Spleen (tissue), 11 donors: ENCODE measurements around the gene LOXL4. TPM values are rescaled to one million over a fixed set of nuclear protein-coding genes. Genes with fewer than 3 reads are reported as not detected.
A peak's percentile ranks its signal among the peaks of the same experiment; 100 is the strongest.

Experiments used
- DNase-seq: peaks from one replicate; pipeline ENCODE4 v3.0.0-alpha.2; 2020
- H3K27ac ChIP-seq, 8 donors: fragments of 200-600 bp; sonication (generic) in 7 of 8; 1 replicate in 4 of 8; 2 replicates in 4 of 8; pipeline versions ENCODE4 v1.5.0 to v1.8.0; 2016 to 2021; ENCODE audit warnings: inconsistent platforms in 4 of 8, mild to moderate bottlenecking in 4 of 8, moderate library complexity in 1 of 8
- H3K27me3 ChIP-seq, 7 donors: fragments of 200-600 bp; sonication (generic) in 6 of 7; replicated peaks in 1 of 7; 1 replicate in 4 of 7; 2 replicates in 3 of 7; pipeline versions ENCODE4 v1.5.0 to v1.8.0; 2016 to 2021; ENCODE audit warnings: inconsistent platforms in 3 of 7, mild to moderate bottlenecking in 1 of 7
- H3K36me3 ChIP-seq, 6 donors: fragments of 200-600 bp; sonication (generic) in 5 of 6; 1 replicate in 4 of 6; 2 replicates in 2 of 6; pipeline versions ENCODE4 v1.5.0 to v1.8.0; 2016 to 2021; ENCODE audit warnings: inconsistent platforms in 2 of 6
- H3K4me1 ChIP-seq, 6 donors: fragments of 200-600 bp; sonication (generic) in 5 of 6; 1 replicate in 3 of 6; 2 replicates in 3 of 6; pipeline versions ENCODE4 v1.5.0 to v1.8.0; 2016 to 2021; ENCODE audit warnings: inconsistent platforms in 3 of 6
- H3K4me3 ChIP-seq, 8 donors: fragments of 200-600 bp; sonication (generic) in 7 of 8; 1 replicate in 4 of 8; 2 replicates in 4 of 8; pipeline versions ENCODE4 v1.5.0 to v1.8.0; 2016 to 2021; ENCODE audit warnings: inconsistent platforms in 4 of 8, mild to moderate bottlenecking in 4 of 8, moderate library complexity in 2 of 8
- H3K9me3 ChIP-seq, 8 donors: fragments of 200-600 bp; sonication (generic) in 7 of 8; 1 replicate in 4 of 8; 2 replicates in 4 of 8; pipeline versions ENCODE4 v1.5.0 to v1.8.0; 2016 to 2021; ENCODE audit warnings: inconsistent platforms in 4 of 8
- CTCF ChIP-seq, 11 experiments: fragments of 200-600 bp in 7 of 11; fragments of 450-650 bp in 4 of 11; sonication (generic) in 4 of 11; IDR thresholded peaks in 8 of 11; conservative IDR thresholded peaks in 3 of 11; 1 replicate in 7 of 11; 2 replicates in 4 of 11; pipeline versions ENCODE4 v1.4.0 to v1.8.0; 2016 to 2021; ENCODE audit warnings: antibody characterized with exemption in 11 of 11, inconsistent platforms in 4 of 11, mild to moderate bottlenecking in 1 of 11
- POLR2A ChIP-seq, 3 donors: fragments of 450-650 bp; IDR thresholded peaks; one replicate each; pipeline ENCODE4 v1.5.1; 2017; ENCODE audit warnings: antibody characterized with exemption in 3 of 3, mild to moderate bottlenecking in 1 of 3
- POLR2AphosphoS5 ChIP-seq, 3 donors: sonication (generic); formaldehyde crosslinking; IDR thresholded peaks; one replicate each; pipeline ENCODE4 v1.5.1; 2017; ENCODE audit warnings: antibody characterized with exemption in 3 of 3
- WGBS, 5 donors: extraction: QIAGEN DNeasy Blood & Tissue Kit in 3 of 5; methylation state at CpG; one replicate each; pipeline versions ENCODE4 v1.1.5 to v1.1.7; 2013 to 2018; 5-methylcytosine and 5-hydroxymethylcytosine counted together
- intact Hi-C: fragments of 100-400 bp; cut with DNase I; formaldehyde crosslinking; loops from one replicate; pipeline ENCODE4 v1.15.0; 2023; ENCODE audit warnings: low total_unique reads
- polyA plus RNA-seq, 3 donors: library from polyadenylated mRNA; stranded (reverse); fragments of 200-250 nt; gene quantifications; one replicate each; pipeline ENCODE4 v1.2.1, GENCODE V29; 2013
- total RNA-seq, 7 donors: library from RNA; depleted of rRNA in 3 of 7; stranded (reverse); fragments of >200 nt in 3 of 7; fragmentation: NEBNext Ultra II Directional in 4 of 7; extraction: Animal tissue kit (Norgen Biotek cat#: 25700) in 4 of 7; gene quantifications; one replicate each; pipeline versions ENCODE4 v1.1.0 to v1.2.1, GENCODE V29; 2016 to 2021
- donor health status: healthy with polysubstance abuse.
- donor health status: DM: no; HTN: no; CAD: no; lungs with moderate emphysema.
- donor health status: DM: no; HTN: no; CAD: no.
- donor health status: Bipolar disorder and iron deficiency.
- donor health status: healthy.
- donor health status: DM: no; HTN: no; CAD: no.
- donor health status: DM: yes; HTN: yes; CAD: no.

The LOXL4 gene
- total and polyA plus RNA-seq, 10 donors = 0.39 to 6.1 (median 1.7) TPM

GRCh38 chr10:98272245-98272644, 4.3 kb upstream of the LOXL4 start:
- no peaks in the 10 kb centered on the region for H3K36me3 ChIP-seq
- intact Hi-C loops = no loop called here
- 64 to 90% (median 85%) methylated on average over 6 to 8 of the region's 8 CpGs for WGBS, 5 donors
- no peak for DNase-seq
- H3K27me3 ChIP-seq = peaks cover 0 to 29% (median 7%) of the 10 kb centered on the region in 7 donors
- H3K27ac ChIP-seq = no peak overlapping the region
- peaks cover 0 to 28% (median 12%) of the 10 kb centered on the region in 6 donors for H3K4me1 ChIP-seq
- H3K4me3 ChIP-seq = no peak overlapping the region
- TF ChIP-seq POLR2A (IDR thresholded peaks at IDR 0.05) (no peak), POLR2AphosphoS5 (IDR thresholded peaks at IDR 0.05) (no peak), CTCF (IDR thresholded peaks at IDR 0.05 in 8 of 11, conservative IDR thresholded peaks at IDR 0.05 in 3 of 11) (no peak)
- H3K9me3 ChIP-seq = no peaks in the 10 kb centered on the region

GRCh38 chr10:98270786-98271185, 2.8 kb upstream of the LOXL4 start:
- H3K4me1 ChIP-seq = peaks cover 0 to 34% (median 12%) of the 10 kb centered on the region in 6 donors
- no peak for DNase-seq
- TF ChIP-seq POLR2AphosphoS5 (IDR thresholded peaks at IDR 0.05) = no peak
- no peak for TF ChIP-seq CTCF (IDR thresholded peaks at IDR 0.05 in 8 of 11, conservative IDR thresholded peaks at IDR 0.05 in 3 of 11)
- no peak for TF ChIP-seq POLR2A (IDR thresholded peaks at IDR 0.05)
- intact Hi-C loops = no loop called here
- H3K9me3 ChIP-seq = no peaks in the 10 kb centered on the region
- WGBS, 5 donors = 82 to 100% (median 86%) methylated on average over 2 of the region's 2 CpGs
- no peak overlapping the region for H3K27ac ChIP-seq
- peaks cover 0 to 44% (median 7%) of the 10 kb centered on the region in 7 donors for H3K27me3 ChIP-seq
- H3K4me3 ChIP-seq = no peak overlapping the region
- no peaks in the 10 kb centered on the region for H3K36me3 ChIP-seq

- Histone ChIP-seq H3K4me3 (no peak overlapping the region), H3K36me3 (no peaks in the 10 kb centered on the region), H3K4me1 (peaks cover 0 to 34% (median 12%) of the 10 kb centered on the region in 6 donors), H3K27ac (peak overlapping the region in 4 of 8 donors; percentile 38 to 64 (median 48)), H3K9me3 (no peaks in the 10 kb centered on the region), H3K27me3 (peaks cover 0 to 44% (median 7%) of the 10 kb centered on the region in 7 donors)
- intact Hi-C loops = no loop called here
- no peak for DNase-seq
- WGBS, 5 donors = 57 to 74% (median 60%) methylated on average over 10 of the region's 10 CpGs
- TF ChIP-seq CTCF (IDR thresholded peaks at IDR 0.05 in 8 of 11, conservative IDR thresholded peaks at IDR 0.05 in 3 of 11) = no peak
- TF ChIP-seq POLR2AphosphoS5 (IDR thresholded peaks at IDR 0.05) = no peak
- TF ChIP-seq POLR2A (IDR thresholded peaks at IDR 0.05) = no peak
Observed at GRCh38 chr10:98270073-98270740, 2.2 kb upstream of the LOXL4 start.

GRCh38 chr10:98269435-98269912, 1.5 kb upstream of the LOXL4 start:
- no peak overlapping the region for H3K4me3 ChIP-seq

More at GRCh38 chr10:98269435-98269912, 1.5 kb upstream of the LOXL4 start:
- no peaks in the 10 kb centered on the region for H3K9me3 ChIP-seq
- H3K4me1 ChIP-seq = peaks cover 0 to 34% (median 12%) of the 10 kb centered on the region in 6 donors
- H3K27me3 ChIP-seq = peaks cover 0 to 44% (median 7%) of the 10 kb centered on the region in 7 donors
- WGBS, 5 donors = 33 to 58% (median 53%) methylated on average over 7 to 8 of the region's 8 CpGs
- no peak for TF ChIP-seq CTCF (IDR thresholded peaks at IDR 0.05 in 8 of 11, conservative IDR thresholded peaks at IDR 0.05 in 3 of 11)
- TF ChIP-seq POLR2AphosphoS5 (IDR thresholded peaks at IDR 0.05) = peak; percentile 24 to 53 (median 35)
- DNase-seq = no peak
- intact Hi-C loops = no loop called here
- peak overlapping the region in 7 of 8 donors; percentile 38 to 67 (median 51) for H3K27ac ChIP-seq
- no peaks in the 10 kb centered on the region for H3K36me3 ChIP-seq
